PC-3 (cell line): Measurements from ENCODE around the gene EMP2.

ENCODE experiments used
- EZH2 ChIP-seq: fragments of 300-600 bp; sonication (generic); IDR thresholded peaks from one replicate; pipeline ENCODE4 v1.6.1; 2017; ENCODE audit warnings: antibody characterized with exemption, mild to moderate bottlenecking, low read length; ENCODE audit not compliant: unreplicated experiment
- TF ChIP-seq, protein P1 (sequence below): fragments of 300-600 bp; sonication (generic); conservative IDR thresholded peaks from 2 replicates; pipeline ENCODE4 v1.5.1; 2017; ENCODE audit warnings: antibody characterized with exemption, low read depth, mild to moderate bottlenecking, low read length

- TF ChIP-seq EZH2: no peak
- TF ChIP-seq, protein P1, sequence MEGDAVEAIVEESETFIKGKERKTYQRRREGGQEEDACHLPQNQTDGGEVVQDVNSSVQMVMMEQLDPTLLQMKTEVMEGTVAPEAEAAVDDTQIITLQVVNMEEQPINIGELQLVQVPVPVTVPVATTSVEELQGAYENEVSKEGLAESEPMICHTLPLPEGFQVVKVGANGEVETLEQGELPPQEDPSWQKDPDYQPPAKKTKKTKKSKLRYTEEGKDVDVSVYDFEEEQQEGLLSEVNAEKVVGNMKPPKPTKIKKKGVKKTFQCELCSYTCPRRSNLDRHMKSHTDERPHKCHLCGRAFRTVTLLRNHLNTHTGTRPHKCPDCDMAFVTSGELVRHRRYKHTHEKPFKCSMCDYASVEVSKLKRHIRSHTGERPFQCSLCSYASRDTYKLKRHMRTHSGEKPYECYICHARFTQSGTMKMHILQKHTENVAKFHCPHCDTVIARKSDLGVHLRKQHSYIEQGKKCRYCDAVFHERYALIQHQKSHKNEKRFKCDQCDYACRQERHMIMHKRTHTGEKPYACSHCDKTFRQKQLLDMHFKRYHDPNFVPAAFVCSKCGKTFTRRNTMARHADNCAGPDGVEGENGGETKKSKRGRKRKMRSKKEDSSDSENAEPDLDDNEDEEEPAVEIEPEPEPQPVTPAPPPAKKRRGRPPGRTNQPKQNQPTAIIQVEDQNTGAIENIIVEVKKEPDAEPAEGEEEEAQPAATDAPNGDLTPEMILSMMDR: no peak
Measured at GRCh38 chr16:10480151-10480550, 100.2 kb downstream of the EMP2 start.
